HEK293 (cell line): ENCODE measurements around the gene TYW5.

Source experiments
- CTCF ChIA-PET: fragments of 350-600 bp; formaldehyde crosslinking; extraction: SDS; loops from one replicate; lab custom pipeline; 2021; ENCODE audit warnings: antibody characterized with exemption; lab: Yijun Ruan, JAX
- POLR2A ChIA-PET: fragments of 300-600 bp; formaldehyde crosslinking; extraction: SDS; loops from one replicate; lab custom pipeline; 2020; ENCODE audit warnings: antibody characterized with exemption, inconsistent platforms; lab: Yijun Ruan, JAX
- H3K27ac ChIP-seq: fragments of 200-500 bp; sonication (Bioruptor generic); 2 replicates; pipeline ENCODE4 v1.5.1; 2014; ENCODE audit warnings: low read depth, low read length, control low read depth, inconsistent platforms; ENCODE audit errors: extremely low read depth
- H3K36me3 ChIP-seq, 2 experiments: fragments of 200-500 bp in 1 of 2; sonication (Bioruptor generic) in 1 of 2; 1 replicate in 1 of 2; 2 replicates in 1 of 2; pipeline ENCODE4 v1.5.1; 2014 to 2017; ENCODE audit warnings: inconsistent platforms in 2 of 2, low read length in 2 of 2; ENCODE audit not compliant: control insufficient read depth in 2 of 2, insufficient read depth in 1 of 2
- H3K4me1 ChIP-seq: fragments of 200-500 bp; sonication (Bioruptor generic); 2 replicates; pipeline ENCODE4 v1.5.1; 2014; ENCODE audit warnings: mild to moderate bottlenecking, low read length, inconsistent platforms; ENCODE audit not compliant: control insufficient read depth, insufficient read depth
- H3K4me3 ChIP-seq: 2 replicates; pipeline ENCODE4 v1.5.1; 2011; ENCODE audit warnings: low read depth, mild to moderate bottlenecking, control low read depth, low read length, moderate library complexity
- H3K9me3 ChIP-seq: fragments of 200-500 bp; sonication (Bioruptor generic); 2 replicates; pipeline ENCODE4 v1.5.1; 2014; ENCODE audit warnings: low read depth, low read length, inconsistent platforms; ENCODE audit not compliant: control insufficient read depth, insufficient read depth
- BCL11A ChIP-seq: fragments of 450-650 bp; formaldehyde crosslinking; IDR thresholded peaks from 2 replicates; pipeline ENCODE4 v1.5.1; 2016; ENCODE audit warnings: low read depth, missing biosample characterization, missing genetic modification characterization
- GLIS2 ChIP-seq: fragments of 450-650 bp; formaldehyde crosslinking; IDR thresholded peaks from 2 replicates; pipeline ENCODE4 v1.5.1; 2016; ENCODE audit warnings: missing biosample characterization, missing genetic modification characterization
- KLF7 ChIP-seq: fragments of 450-650 bp; formaldehyde crosslinking; IDR thresholded peaks from 2 replicates; pipeline ENCODE4 v1.5.1; 2016; ENCODE audit warnings: missing biosample characterization, missing genetic modification characterization, borderline replicate concordance
- PRDM6 ChIP-seq: fragments of 450-650 bp; formaldehyde crosslinking; IDR thresholded peaks from 2 replicates; pipeline ENCODE4 v1.5.1; 2017; ENCODE audit warnings: missing biosample characterization, missing genetic modification characterization
- REST ChIP-seq: fragments of 450-650 bp; formaldehyde crosslinking; IDR thresholded peaks from 2 replicates; pipeline ENCODE4 v1.5.1; 2016; ENCODE audit warnings: missing biosample characterization, missing genetic modification characterization
- ZBTB44 ChIP-seq: fragments of 450-650 bp; IDR thresholded peaks from 2 replicates; pipeline ENCODE4 v1.5.1; 2018; ENCODE audit warnings: missing biosample characterization, mild to moderate bottlenecking, missing genetic modification characterization
- ZNF10 ChIP-seq: fragments of 450-650 bp; formaldehyde crosslinking; IDR thresholded peaks from 2 replicates; pipeline ENCODE4 v1.5.1; 2017; ENCODE audit warnings: missing biosample characterization, missing genetic modification characterization
- ZNF146 ChIP-seq: fragments of 450-650 bp; formaldehyde crosslinking; IDR thresholded peaks from 2 replicates; pipeline ENCODE4 v1.5.1; 2016; ENCODE audit warnings: missing biosample characterization, missing genetic modification characterization
- ZNF214 ChIP-seq: fragments of 450-650 bp; formaldehyde crosslinking; IDR thresholded peaks from 2 replicates; pipeline ENCODE4 v1.5.1; 2017; ENCODE audit warnings: missing biosample characterization, mild to moderate bottlenecking, missing genetic modification characterization, borderline replicate concordance
- ZNF26 ChIP-seq: fragments of 450-650 bp; formaldehyde crosslinking; IDR thresholded peaks from 2 replicates; pipeline ENCODE4 v1.5.1; 2016; ENCODE audit warnings: missing biosample characterization, missing genetic modification characterization
- ZNF266 ChIP-seq: fragments of 450-650 bp; formaldehyde crosslinking; IDR thresholded peaks from 2 replicates; pipeline ENCODE4 v1.5.1; 2016; ENCODE audit warnings: missing biosample characterization, missing genetic modification characterization, low read depth
- ZNF292 ChIP-seq: fragments of 450-650 bp; formaldehyde crosslinking; IDR thresholded peaks from 2 replicates; pipeline ENCODE4 v1.5.1; 2016; ENCODE audit warnings: low read depth, missing biosample characterization, missing genetic modification characterization, borderline replicate concordance
- ZNF324 ChIP-seq: fragments of 450-650 bp; formaldehyde crosslinking; IDR thresholded peaks from 2 replicates; pipeline ENCODE4 v1.5.1; 2016; ENCODE audit warnings: missing biosample characterization, missing genetic modification characterization
- ZNF341 ChIP-seq: fragments of 450-650 bp; formaldehyde crosslinking; IDR thresholded peaks from 2 replicates; pipeline ENCODE4; 2016; ENCODE audit warnings: low read depth, missing biosample characterization, missing genetic modification characterization
- ZNF350 ChIP-seq: fragments of 450-650 bp; formaldehyde crosslinking; IDR thresholded peaks from 2 replicates; pipeline ENCODE4 v1.5.0; 2017; ENCODE audit warnings: missing biosample characterization, mild to moderate bottlenecking, missing genetic modification characterization
- ZNF416 ChIP-seq: fragments of 450-650 bp; formaldehyde crosslinking; IDR thresholded peaks from 2 replicates; pipeline ENCODE4 v1.5.1; 2016; ENCODE audit warnings: missing biosample characterization, missing genetic modification characterization
- ZNF518A ChIP-seq: fragments of 450-650 bp; formaldehyde crosslinking; conservative IDR thresholded peaks from 2 replicates; pipeline ENCODE4 v1.5.1; 2016; ENCODE audit warnings: low read depth, missing biosample characterization, missing genetic modification characterization
- ZNF529 ChIP-seq: fragments of 450-650 bp; formaldehyde crosslinking; IDR thresholded peaks from 2 replicates; pipeline ENCODE4 v1.5.1; 2017; ENCODE audit warnings: missing genetic modification characterization, missing biosample characterization; ENCODE audit not compliant: insufficient replicate concordance
- ZNF544 ChIP-seq: fragments of 450-650 bp; formaldehyde crosslinking; IDR thresholded peaks from 2 replicates; pipeline ENCODE4 v1.5.0; 2017; ENCODE audit warnings: missing biosample characterization, missing genetic modification characterization
- ZNF654 ChIP-seq: fragments of 450-650 bp; formaldehyde crosslinking; IDR thresholded peaks from 2 replicates; pipeline ENCODE4 v1.5.1; 2016; ENCODE audit warnings: low read depth, missing biosample characterization, missing genetic modification characterization
- ZNF843 ChIP-seq: fragments of 450-650 bp; formaldehyde crosslinking; IDR thresholded peaks from 2 replicates; pipeline ENCODE4 v1.5.1; 2016; ENCODE audit warnings: missing biosample characterization, missing genetic modification characterization
- ZSCAN16 ChIP-seq: fragments of 450-650 bp; formaldehyde crosslinking; IDR thresholded peaks from 2 replicates; pipeline ENCODE4 v1.5.1; 2016; ENCODE audit warnings: missing biosample characterization, missing genetic modification characterization
- ZSCAN23 ChIP-seq: fragments of 450-650 bp; formaldehyde crosslinking; IDR thresholded peaks from 2 replicates; pipeline ENCODE4 v1.5.1; 2016; ENCODE audit warnings: missing biosample characterization, missing genetic modification characterization

Gene TYW5

GRCh38 chr2:199968126-199968525, 12.8 kb upstream of the TYW5 start:
- ChIA-PET POLR2A (no interaction called here), CTCF (no interaction called here)
- Histone ChIP-seq H3K4me3 (no peak overlapping the region), H3K27ac (no peak overlapping the region), H3K4me1 (no peaks in the 10 kb centered on the region), H3K9me3 (no peaks in the 10 kb centered on the region), H3K36me3 (peaks cover 32 to 47% of the 10 kb centered on the region in 2 experiments)
- TF ChIP-seq BCL11A (no peak), ZNF324 (tag by site-specific recombination) (no peak), ZNF843 (tag by site-specific recombination) (no peak), ZNF146 (no peak), KLF7 (tag by site-specific recombination) (no peak), ZSCAN23 (tag by site-specific recombination) (no peak), ZNF26 (tag by site-specific recombination) (no peak), ZNF529 (tag by site-specific recombination) (no peak), REST (tag by site-specific recombination) (no peak), ZNF10 (tag by site-specific recombination) (no peak), GLIS2 (tag by site-specific recombination) (no peak), ZBTB44 (tag by site-specific recombination) (no peak), ZNF266 (no peak), ZSCAN16 (no peak), ZNF544 (tag by site-specific recombination) (no peak), ZNF416 (tag by site-specific recombination) (no peak), ZNF292 (tag by site-specific recombination) (no peak), ZNF350 (tag by site-specific recombination) (no peak)

GRCh38 chr2:199966976-199967375, 11.7 kb upstream of the TYW5 start:
- H3K4me3 ChIP-seq = no peak overlapping the region
- no peaks in the 10 kb centered on the region for H3K4me1 ChIP-seq
- ChIA-PET POLR2A (no interaction called here), CTCF (interaction anchor here (0.6 to 1.3 kb wide), 3 partner anchors 13 to 738 kb away, joined by 3 read pairs; no protein-coding TSS in a partner anchor)
- H3K9me3 ChIP-seq = no peaks in the 10 kb centered on the region
- H3K27ac ChIP-seq = no peak overlapping the region
- peaks cover 40 to 56% of the 10 kb centered on the region in 2 experiments for H3K36me3 ChIP-seq
- no peak for TF ChIP-seq ZNF214 (tag by site-specific recombination)
- TF ChIP-seq PRDM6 (tag by site-specific recombination) = no peak
- TF ChIP-seq ZNF654 (tag by site-specific recombination) = no peak
- TF ChIP-seq ZNF518A (tag by site-specific recombination) = no peak
- no peak for TF ChIP-seq ZNF341 (tag by site-specific recombination)
